BE2C (cell line): ENCODE data around the gene NAPEPLD.
"Not testable (repeated sequence)": the region's sequence is repeated elsewhere in the genome, so short reads cannot be mapped to it uniquely, and the experiment has no call there.

Experiments
- DNase-seq: peaks from one replicate; pipeline ENCODE4 v3.0.0-alpha.2; 2020
- H3K27me3 ChIP-seq: fragments of 250-450 bp; sonication (Bioruptor Pico); 2 replicates; pipeline ENCODE4 v1.5.1; 2020; ENCODE audit warnings: mild to moderate bottlenecking
- H3K36me3 ChIP-seq: fragments of 250-450 bp; sonication (Bioruptor Pico); 2 replicates; pipeline ENCODE4 v1.5.1; 2020; ENCODE audit warnings: mild to moderate bottlenecking
- H3K4me1 ChIP-seq: fragments of 250-450 bp; sonication (Bioruptor Pico); 2 replicates; pipeline ENCODE4 v1.5.1; 2020
- H3K4me3 ChIP-seq: 2 replicates; pipeline ENCODE4 v1.5.1; 2011; ENCODE audit warnings: low read depth, low read length
- H3K9me3 ChIP-seq: fragments of 250-450 bp; sonication (Bioruptor Pico); 2 replicates; pipeline ENCODE4 v1.5.1; 2020
- TF ChIP-seq, protein P1 (sequence below): IDR thresholded peaks from 2 replicates; pipeline ENCODE4 v1.5.1; 2012; ENCODE audit warnings: mild to moderate bottlenecking, low read depth, low read length

Gene NAPEPLD

GRCh38 chr7:103101543-103101942, 47.4 kb downstream of the NAPEPLD start:
- H3K36me3 ChIP-seq, result peaks cover 24% of the 10 kb centered on the region

GRCh38 chr7:103100348-103100747, 48.6 kb downstream of the NAPEPLD start:
- H3K36me3 ChIP-seq, result peaks cover 24% of the 10 kb centered on the region
- H3K4me1 ChIP-seq, result no peaks in the 10 kb centered on the region

More at GRCh38 chr7:103101543-103101942, 47.4 kb downstream of the NAPEPLD start:
- no peak for DNase-seq
- H3K4me1 ChIP-seq, result no peaks in the 10 kb centered on the region
- no peaks in the 10 kb centered on the region for H3K27me3 ChIP-seq
- H3K9me3 ChIP-seq, result no peaks in the 10 kb centered on the region
- no peak overlapping the region for H3K4me3 ChIP-seq
- TF ChIP-seq, protein P1, sequence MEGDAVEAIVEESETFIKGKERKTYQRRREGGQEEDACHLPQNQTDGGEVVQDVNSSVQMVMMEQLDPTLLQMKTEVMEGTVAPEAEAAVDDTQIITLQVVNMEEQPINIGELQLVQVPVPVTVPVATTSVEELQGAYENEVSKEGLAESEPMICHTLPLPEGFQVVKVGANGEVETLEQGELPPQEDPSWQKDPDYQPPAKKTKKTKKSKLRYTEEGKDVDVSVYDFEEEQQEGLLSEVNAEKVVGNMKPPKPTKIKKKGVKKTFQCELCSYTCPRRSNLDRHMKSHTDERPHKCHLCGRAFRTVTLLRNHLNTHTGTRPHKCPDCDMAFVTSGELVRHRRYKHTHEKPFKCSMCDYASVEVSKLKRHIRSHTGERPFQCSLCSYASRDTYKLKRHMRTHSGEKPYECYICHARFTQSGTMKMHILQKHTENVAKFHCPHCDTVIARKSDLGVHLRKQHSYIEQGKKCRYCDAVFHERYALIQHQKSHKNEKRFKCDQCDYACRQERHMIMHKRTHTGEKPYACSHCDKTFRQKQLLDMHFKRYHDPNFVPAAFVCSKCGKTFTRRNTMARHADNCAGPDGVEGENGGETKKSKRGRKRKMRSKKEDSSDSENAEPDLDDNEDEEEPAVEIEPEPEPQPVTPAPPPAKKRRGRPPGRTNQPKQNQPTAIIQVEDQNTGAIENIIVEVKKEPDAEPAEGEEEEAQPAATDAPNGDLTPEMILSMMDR, result no peak

GRCh38 chr7:103097041-103097440, 51.9 kb downstream of the NAPEPLD start:
- Histone ChIP-seq H3K9me3 (no peaks in the 10 kb centered on the region), H3K4me3 (no peak overlapping the region), H3K4me1 (no peaks in the 10 kb centered on the region), H3K27me3 (no peaks in the 10 kb centered on the region), H3K36me3 (peaks cover 20% of the 10 kb centered on the region)
- DNase-seq, result no peak
- TF ChIP-seq, protein P1, result no peak

More at GRCh38 chr7:103100348-103100747, 48.6 kb downstream of the NAPEPLD start:
- no peak overlapping the region for H3K4me3 ChIP-seq
- no peak for DNase-seq
- H3K9me3 ChIP-seq, result no peaks in the 10 kb centered on the region
- H3K27me3 ChIP-seq, result no peaks in the 10 kb centered on the region
- TF ChIP-seq, protein P1, result no peak

GRCh38 chr7:103095558-103095957, 53.3 kb downstream of the NAPEPLD start:
- peaks cover 20% of the 10 kb centered on the region for H3K36me3 ChIP-seq
- H3K27me3 ChIP-seq, H3K4me3 ChIP-seq, DNase-seq, H3K4me1 ChIP-seq, H3K9me3 ChIP-seq: not testable (repeated sequence)

GRCh38 chr7:103094102-103094501, 54.8 kb downstream of the NAPEPLD start:
- Histone ChIP-seq H3K4me1 (no peaks in the 10 kb centered on the region), H3K9me3 (no peaks in the 10 kb centered on the region), H3K36me3 (peaks cover 20% of the 10 kb centered on the region), H3K4me3 (no peak overlapping the region), H3K27me3 (no peaks in the 10 kb centered on the region)
- DNase-seq, result no peak
- TF ChIP-seq, protein P1, result peak; percentile 7; the same call in 1 of the 2 replicates

GRCh38 chr7:103093429-103093828, 55.5 kb downstream of the NAPEPLD start:
- H3K27me3 ChIP-seq, result no peaks in the 10 kb centered on the region
- H3K36me3 ChIP-seq, result peaks cover 20% of the 10 kb centered on the region
- H3K4me3 ChIP-seq, result no peak overlapping the region
- no peak for DNase-seq
- no peaks in the 10 kb centered on the region for H3K4me1 ChIP-seq
- H3K9me3 ChIP-seq, result no peaks in the 10 kb centered on the region
- TF ChIP-seq, protein P1, result no peak

DNA sequence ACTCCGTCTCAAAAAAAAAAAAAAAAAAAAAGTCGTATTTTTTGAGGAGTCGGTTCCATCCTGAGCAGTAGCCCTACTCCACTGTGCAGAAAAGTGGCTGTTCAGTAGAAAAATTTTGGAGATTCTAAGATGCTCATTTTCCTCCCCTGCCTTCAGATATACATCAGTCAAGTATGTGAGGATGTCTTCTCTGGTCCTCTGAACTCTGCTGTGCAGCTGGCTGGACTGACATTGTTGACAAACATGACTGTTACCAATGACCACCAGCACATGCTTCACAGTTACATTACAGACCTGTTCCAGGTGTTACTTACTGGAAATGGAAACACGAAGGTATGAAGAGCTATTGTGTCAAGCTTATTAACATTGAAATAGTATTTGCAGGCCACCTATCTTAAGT, 56.6 kb downstream of the NAPEPLD start:
- not testable (repeated sequence) for H3K27me3 ChIP-seq, DNase-seq, H3K9me3 ChIP-seq, H3K4me3 ChIP-seq, H3K4me1 ChIP-seq
- H3K36me3 ChIP-seq, result peaks cover 15% of the 10 kb centered on the region
